HepG2 (cell line): ENCODE data around the gene KIFAP3. TPM values are rescaled to one million over a fixed set of nuclear protein-coding genes. Genes with fewer than 3 reads are reported as not detected.
A peak's percentile ranks its signal among the peaks of the same experiment; 100 is the strongest.

Experiments
- BRCA1 ChIP-seq: sonication (generic); formaldehyde crosslinking; IDR thresholded peaks from 2 replicates; pipeline ENCODE4 v1.4.0; 2020; ENCODE audit warnings: missing genetic modification reagents
- FIP1L1 ChIP-seq: fragments of 200-400 bp; formaldehyde crosslinking; IDR thresholded peaks from 2 replicates; pipeline ENCODE4 v1.6.1; 2018; ENCODE audit warnings: low read depth, mild to moderate bottlenecking, low read length, moderate library complexity, borderline replicate concordance; ENCODE audit not compliant: insufficient read depth
- GATA4 ChIP-seq: sonication (generic); IDR thresholded peaks from 2 replicates; pipeline ENCODE4 v1.6.1; 2016; ENCODE audit warnings: antibody characterized with exemption, low read depth, borderline replicate concordance
- HNRNPL ChIP-seq: fragments of 200-400 bp; formaldehyde crosslinking; IDR thresholded peaks from 2 replicates; pipeline ENCODE4 v1.6.1; 2017; ENCODE audit warnings: mild to moderate bottlenecking, low read depth, low read length
- NCOA1 ChIP-seq: sonication (generic); formaldehyde crosslinking; IDR thresholded peaks from 2 replicates; pipeline ENCODE4 v1.9.0; 2021; ENCODE audit warnings: missing genetic modification reagents
- NFYC ChIP-seq: IDR thresholded peaks from 2 replicates; pipeline ENCODE4 v1.6.1; 2016; ENCODE audit warnings: missing genetic modification reagents, missing compliant biosample characterization
- PCBP2 ChIP-seq: fragments of 200-400 bp; formaldehyde crosslinking; optimal IDR thresholded peaks from 2 replicates; pipeline ENCODE3; 2018; ENCODE audit warnings: low read length, low read depth; ENCODE audit not compliant: poor library complexity, severe bottlenecking
- SMAD1 ChIP-seq: sonication (generic); formaldehyde crosslinking; IDR thresholded peaks from 2 replicates; pipeline ENCODE4 v1.4.0; 2020; ENCODE audit warnings: missing genetic modification reagents, low read depth, mild to moderate bottlenecking, borderline replicate concordance
- ZFYVE20 ChIP-seq: sonication (generic); formaldehyde crosslinking; IDR thresholded peaks from 2 replicates; pipeline ENCODE4 v1.8.0; 2023; ENCODE audit warnings: low read depth, mild to moderate bottlenecking, moderate library complexity, missing genetic modification reagents, borderline replicate concordance
- ZNF10 ChIP-seq: sonication (generic); formaldehyde crosslinking; IDR thresholded peaks from 2 replicates; pipeline ENCODE4 v1.4.0; 2020; ENCODE audit warnings: mild to moderate bottlenecking, low read depth, missing genetic modification reagents, borderline replicate concordance
- ZNF280B ChIP-seq: sonication (generic); formaldehyde crosslinking; IDR thresholded peaks from 2 replicates; pipeline ENCODE4 v1.5.0; 2020; ENCODE audit warnings: missing genetic modification reagents, mild to moderate bottlenecking, borderline replicate concordance
- ZNF3 ChIP-seq: IDR thresholded peaks from 2 replicates; pipeline ENCODE4 v1.7.0; 2017; ENCODE audit warnings: inconsistent platforms
- ZNF644 ChIP-seq: IDR thresholded peaks from 2 replicates; pipeline ENCODE4 v1.6.1; 2016; ENCODE audit warnings: low read depth
- ZNF710 ChIP-seq: sonication (generic); formaldehyde crosslinking; IDR thresholded peaks from 2 replicates; pipeline ENCODE4 v1.5.0; 2020; ENCODE audit warnings: mild to moderate bottlenecking, missing genetic modification reagents, borderline replicate concordance
- ZNF773 ChIP-seq: sonication (generic); formaldehyde crosslinking; IDR thresholded peaks from 2 replicates; pipeline ENCODE4 v1.4.0; 2020; ENCODE audit warnings: missing genetic modification reagents, borderline replicate concordance
- ZNF83 ChIP-seq: sonication (generic); formaldehyde crosslinking; IDR thresholded peaks from 2 replicates; pipeline ENCODE4 v1.4.0; 2020; ENCODE audit warnings: missing genetic modification reagents, mild to moderate bottlenecking, borderline replicate concordance
- polyA plus RNA-seq, 8 experiments: library from polyadenylated mRNA; depleted of rRNA in 3 of 8; stranded (reverse) in 7 of 8; unstranded in 1 of 8; fragments of >200 nt; fragmentation: Illumina TruSeq in 4 of 8; extraction: Trizol in 4 of 8; gene quantifications; 2 replicates each; pipeline versions ENCODE4 v1.2.1 to v1.2.3, GENCODE V29; 2011 to 2016; ENCODE audit warnings: low read depth in 4 of 8, missing spikeins in 1 of 8, mixed read lengths in 1 of 8; ENCODE audit not compliant: insufficient read depth in 1 of 8
- total RNA-seq, 5 experiments: library from RNA; depleted of rRNA; stranded (reverse); fragments of >200 nt; fragmentation: Illumina TruSeq; extraction: Trizol; gene quantifications; 2 replicates each; pipeline ENCODE4 v1.2.3, GENCODE V29; 2016; ENCODE audit warnings: low read depth in 1 of 5
- TF ChIP-seq, protein P1 (sequence below): sonication (generic); formaldehyde crosslinking; IDR thresholded peaks from 2 replicates; pipeline ENCODE4 v1.4.0; 2020; ENCODE audit warnings: missing genetic modification reagents, borderline replicate concordance
- TF ChIP-seq, protein P2 (sequence below): sonication (generic); formaldehyde crosslinking; IDR thresholded peaks from 2 replicates; pipeline ENCODE4 v1.4.0; 2020; ENCODE audit warnings: missing genetic modification reagents, borderline replicate concordance

The KIFAP3 gene
- total and polyA plus RNA-seq, 2 of the 13 experiments (the other 11 are each of a cell fraction or from before 2014, with no cell fraction given): 3.4 to 10.0 TPM

GRCh38 chr1:169893645-169894423, 180.7 kb downstream of the KIFAP3 start, which contains the start of gene SCYL3 (continued):
- TF ChIP-seq ZNF710 (CRISPR knock-in tag): peak; percentile 75; the same call in 1 of the 2 replicates
- TF ChIP-seq FIP1L1: no peak
- no peak for TF ChIP-seq BRCA1 (CRISPR knock-in tag)
- TF ChIP-seq NCOA1: 0 out of 2 replicates have a peak, but pooled peaks have one; percentile 34
- TF ChIP-seq, protein P1, sequence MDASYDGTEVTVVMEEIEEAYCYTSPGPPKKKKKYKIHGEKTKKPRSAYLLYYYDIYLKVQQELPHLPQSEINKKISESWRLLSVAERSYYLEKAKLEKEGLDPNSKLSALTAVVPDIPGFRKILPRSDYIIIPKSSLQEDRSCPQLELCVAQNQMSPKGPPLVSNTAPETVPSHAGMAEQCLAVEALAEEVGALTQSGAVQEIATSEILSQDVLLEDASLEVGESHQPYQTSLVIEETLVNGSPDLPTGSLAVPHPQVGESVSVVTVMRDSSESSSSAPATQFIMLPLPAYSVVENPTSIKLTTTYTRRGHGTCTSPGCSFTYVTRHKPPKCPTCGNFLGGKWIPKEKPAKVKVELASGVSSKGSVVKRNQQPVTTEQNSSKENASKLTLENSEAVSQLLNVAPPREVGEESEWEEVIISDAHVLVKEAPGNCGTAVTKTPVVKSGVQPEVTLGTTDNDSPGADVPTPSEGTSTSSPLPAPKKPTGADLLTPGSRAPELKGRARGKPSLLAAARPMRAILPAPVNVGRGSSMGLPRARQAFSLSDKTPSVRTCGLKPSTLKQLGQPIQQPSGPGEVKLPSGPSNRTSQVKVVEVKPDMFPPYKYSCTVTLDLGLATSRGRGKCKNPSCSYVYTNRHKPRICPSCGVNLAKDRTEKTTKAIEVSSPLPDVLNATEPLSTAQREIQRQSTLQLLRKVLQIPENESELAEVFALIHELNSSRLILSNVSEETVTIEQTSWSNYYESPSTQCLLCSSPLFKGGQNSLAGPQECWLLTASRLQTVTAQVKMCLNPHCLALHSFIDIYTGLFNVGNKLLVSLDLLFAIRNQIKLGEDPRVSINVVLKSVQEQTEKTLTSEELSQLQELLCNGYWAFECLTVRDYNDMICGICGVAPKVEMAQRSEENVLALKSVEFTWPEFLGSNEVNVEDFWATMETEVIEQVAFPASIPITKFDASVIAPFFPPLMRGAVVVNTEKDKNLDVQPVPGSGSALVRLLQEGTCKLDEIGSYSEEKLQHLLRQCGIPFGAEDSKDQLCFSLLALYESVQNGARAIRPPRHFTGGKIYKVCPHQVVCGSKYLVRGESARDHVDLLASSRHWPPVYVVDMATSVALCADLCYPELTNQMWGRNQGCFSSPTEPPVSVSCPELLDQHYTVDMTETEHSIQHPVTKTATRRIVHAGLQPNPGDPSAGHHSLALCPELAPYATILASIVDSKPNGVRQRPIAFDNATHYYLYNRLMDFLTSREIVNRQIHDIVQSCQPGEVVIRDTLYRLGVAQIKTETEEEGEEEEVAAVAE: peak; percentile 71
- no peak for TF ChIP-seq HNRNPL
- TF ChIP-seq, protein P2, sequence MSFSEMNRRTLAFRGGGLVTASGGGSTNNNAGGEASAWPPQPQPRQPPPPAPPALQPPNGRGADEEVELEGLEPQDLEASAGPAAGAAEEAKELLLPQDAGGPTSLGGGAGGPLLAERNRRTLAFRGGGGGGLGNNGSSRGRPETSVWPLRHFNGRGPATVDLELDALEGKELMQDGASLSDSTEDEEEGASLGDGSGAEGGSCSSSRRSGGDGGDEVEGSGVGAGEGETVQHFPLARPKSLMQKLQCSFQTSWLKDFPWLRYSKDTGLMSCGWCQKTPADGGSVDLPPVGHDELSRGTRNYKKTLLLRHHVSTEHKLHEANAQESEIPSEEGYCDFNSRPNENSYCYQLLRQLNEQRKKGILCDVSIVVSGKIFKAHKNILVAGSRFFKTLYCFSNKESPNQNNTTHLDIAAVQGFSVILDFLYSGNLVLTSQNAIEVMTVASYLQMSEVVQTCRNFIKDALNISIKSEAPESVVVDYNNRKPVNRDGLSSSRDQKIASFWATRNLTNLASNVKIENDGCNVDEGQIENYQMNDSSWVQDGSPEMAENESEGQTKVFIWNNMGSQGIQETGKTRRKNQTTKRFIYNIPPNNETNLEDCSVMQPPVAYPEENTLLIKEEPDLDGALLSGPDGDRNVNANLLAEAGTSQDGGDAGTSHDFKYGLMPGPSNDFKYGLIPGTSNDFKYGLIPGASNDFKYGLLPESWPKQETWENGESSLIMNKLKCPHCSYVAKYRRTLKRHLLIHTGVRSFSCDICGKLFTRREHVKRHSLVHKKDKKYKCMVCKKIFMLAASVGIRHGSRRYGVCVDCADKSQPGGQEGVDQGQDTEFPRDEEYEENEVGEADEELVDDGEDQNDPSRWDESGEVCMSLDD (CRISPR knock-in tag): no peak
- TF ChIP-seq SMAD1 (CRISPR knock-in tag): no peak
- peak; percentile 74 for TF ChIP-seq NFYC (CRISPR knock-in tag)
- no peak for TF ChIP-seq ZNF10
- no peak for TF ChIP-seq ZNF83 (CRISPR knock-in tag)
- TF ChIP-seq ZFYVE20 (CRISPR knock-in tag): no peak
- TF ChIP-seq GATA4: peak; percentile 25; the same call in 1 of the 2 replicates
- no peak for TF ChIP-seq ZNF773
- TF ChIP-seq ZNF3 (CRISPR knock-in tag): no peak
- no peak for TF ChIP-seq ZNF280B (CRISPR knock-in tag)
- no peak for TF ChIP-seq PCBP2
- TF ChIP-seq ZNF644 (CRISPR knock-in tag): no peak
